ENCODE data around the gene MCM9. TPM values are rescaled to one million over a fixed set of nuclear protein-coding genes. Genes with fewer than 3 reads are reported as not detected.

MCM9 gene
- total and polyA plus RNA-seq, 2 donors (not counting 1 experiment from before 2014, with no cell fraction given) = 14.0 to 54.5 TPM

DNA sequence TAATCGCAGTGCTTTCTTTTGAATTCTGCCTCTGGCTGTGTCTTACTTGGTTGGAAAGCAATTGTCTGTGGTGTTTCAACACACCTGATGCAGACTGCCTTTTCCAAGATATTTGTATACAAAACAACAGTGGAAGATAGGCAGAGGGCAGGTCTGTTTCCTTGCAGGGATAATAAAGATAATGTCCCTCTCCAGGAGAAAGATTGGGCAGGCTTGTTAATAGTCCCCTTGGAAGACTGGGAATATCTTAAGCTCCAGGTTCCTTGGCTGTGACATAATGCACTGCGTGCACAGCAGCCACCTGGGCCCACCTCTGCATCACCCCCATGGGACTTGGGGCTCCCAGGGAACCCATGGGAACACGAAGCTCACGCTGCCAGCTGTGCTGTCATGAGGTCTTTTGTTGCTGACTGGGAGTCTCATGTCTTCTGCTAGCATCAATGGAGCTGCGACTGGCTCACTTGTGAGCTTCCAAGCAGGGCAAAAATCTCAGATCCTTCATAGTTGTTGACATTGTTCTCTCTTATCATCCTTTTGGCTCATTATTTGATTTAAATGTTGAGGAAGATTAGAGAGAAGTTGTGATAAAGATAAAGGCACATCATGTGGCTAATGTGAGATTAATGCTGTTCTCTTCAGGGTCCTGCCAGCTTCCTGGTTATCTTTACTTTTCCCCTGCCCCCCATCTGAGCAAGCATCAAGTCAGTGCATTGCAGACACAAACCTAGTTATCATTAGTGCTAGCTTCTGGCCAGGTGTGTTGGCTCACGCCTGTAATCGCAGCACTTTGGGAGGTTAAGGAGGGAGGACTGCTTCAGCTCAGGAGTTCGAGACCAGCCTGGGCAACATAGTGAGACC lies 148.1 kb downstream of the MCM9 start:
- H3K27ac Mint-ChIP-seq = no peak overlapping the region
- intact Hi-C loops (cut with micrococcal nuclease) = no loop called here
- H2AFZ ChIP-seq (ENCODE audit: insufficient read depth, low read depth, low read length, poor library complexity, severe bottlenecking) = no peak overlapping the region
- no peaks in the 10 kb centered on the region for H4K20me1 ChIP-seq (ENCODE audit: control insufficient read depth, insufficient read depth, low read length, poor library complexity, severe bottlenecking)
- WGBS (ENCODE audit: insufficient coverage) = 66% methylated on average over 2 of the region's 8 CpGs
- TF ChIP-seq CTCF (IDR thresholded peaks at IDR 0.05) = no peak
- TF ChIP-seq EZH2 (IDR thresholded peaks at IDR 0.05; ENCODE audit: borderline replicate concordance, insufficient read depth, low read depth, low read length, poor library complexity, severe bottlenecking) = no peak
- H3K27me3 Mint-ChIP-seq = no peaks in the 10 kb centered on the region
- DNase-seq (no peak), ATAC-seq (ENCODE audit: low read depth) (no peak)
- no peak overlapping the region for H3K9ac ChIP-seq (ENCODE audit: low read length)
- H3K36me3 ChIP-seq (replicated peaks in 1 of 2; ENCODE audit: control extremely low read depth in 1 of 2, control insufficient read depth in 1 of 2, extremely low read depth in 1 of 2, insufficient read depth in 2 of 2, low read length in 1 of 2) = no peaks in the 10 kb centered on the region
- no peaks in the 10 kb centered on the region for H3K27me3 ChIP-seq (replicated peaks in 1 of 4; ENCODE audit: control extremely low read depth in 1 of 4, control insufficient read depth in 3 of 4, insufficient read depth in 4 of 4, low read length in 3 of 4)
- no peak overlapping the region for H3K4me2 ChIP-seq (replicated peaks; ENCODE audit: low read depth, low read length, poor library complexity, severe bottlenecking)
- H3K4me3 Mint-ChIP-seq = no peak overlapping the region
- H3K4me1 Mint-ChIP-seq = peaks cover 15% of the 10 kb centered on the region
- peaks cover 7 to 12% of the 10 kb centered on the region in 2 donors for H3K4me1 ChIP-seq (ENCODE audit: control insufficient read depth in 2 of 2, insufficient read depth in 2 of 2, low read length in 2 of 2)
- no peaks in the 10 kb centered on the region for H3K9me3 Mint-ChIP-seq (ENCODE audit: insufficient read depth)
- H3K4me3 ChIP-seq (ENCODE audit: control extremely low read depth in 1 of 5, extremely low read depth in 1 of 5, insufficient read depth in 1 of 5, low read depth in 2 of 5, low read length in 4 of 5) = no peak overlapping the region
- CTCF ChIA-PET = interaction anchor here (0.7 to 2.1 kb wide), 6 partner anchors 8 to 225 kb away, joined by 3 to 17 read pairs (median 5); no protein-coding TSS in a partner anchor
- no peak overlapping the region for H3K27ac ChIP-seq (ENCODE audit: low read length in 2 of 2)
- POLR2A ChIA-PET = no interaction called here
- no peaks in the 10 kb centered on the region for H3K9me3 ChIP-seq (ENCODE audit: control extremely low read depth in 1 of 3, control insufficient read depth in 2 of 3, insufficient read depth in 1 of 3, low read length in 2 of 3)
- H3K79me2 ChIP-seq (ENCODE audit: control insufficient read depth, insufficient read depth, low read length) = no peaks in the 10 kb centered on the region

DNA sequence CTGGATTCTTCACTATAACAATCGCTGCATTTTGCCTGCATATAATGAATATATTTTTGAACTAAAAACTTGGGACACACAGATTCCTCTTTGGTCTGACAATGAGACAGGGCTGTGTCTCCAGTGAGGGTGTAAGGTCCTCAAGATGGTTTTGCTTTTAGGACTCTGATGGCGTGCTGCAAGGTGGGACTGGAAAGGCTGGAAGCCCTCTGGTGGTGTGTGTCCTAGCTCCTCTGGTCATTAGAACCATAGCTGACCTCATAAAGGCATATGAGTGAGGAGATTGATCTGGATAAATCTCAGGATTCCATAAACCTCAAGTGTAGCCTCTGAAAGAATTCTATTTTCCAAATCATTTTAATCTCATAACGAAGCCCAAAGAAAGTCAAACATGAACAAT lies 149.4 kb downstream of the MCM9 start:
- H3K27ac ChIP-seq (ENCODE audit: low read length in 2 of 2) = no peak overlapping the region
- H3K9me3 ChIP-seq (ENCODE audit: control extremely low read depth in 1 of 3, control insufficient read depth in 2 of 3, insufficient read depth in 1 of 3, low read length in 2 of 3) = no peaks in the 10 kb centered on the region
- Mint-ChIP-seq H3K4me3 (no peak overlapping the region), H3K9me3 (ENCODE audit: insufficient read depth) (no peaks in the 10 kb centered on the region), H3K27me3 (no peaks in the 10 kb centered on the region), H3K4me1 (peaks cover 15% of the 10 kb centered on the region), H3K27ac (no peak overlapping the region)
- no peaks in the 10 kb centered on the region for H3K36me3 ChIP-seq (replicated peaks in 1 of 2; ENCODE audit: control extremely low read depth in 1 of 2, control insufficient read depth in 1 of 2, extremely low read depth in 1 of 2, insufficient read depth in 2 of 2, low read length in 1 of 2)
- no peaks in the 10 kb centered on the region for H3K27me3 ChIP-seq (replicated peaks in 1 of 4; ENCODE audit: control extremely low read depth in 1 of 4, control insufficient read depth in 3 of 4, insufficient read depth in 4 of 4, low read length in 3 of 4)
- ChIA-PET POLR2A (no interaction called here), CTCF (interaction anchor here (1.4 kb wide), 1 partner anchor 220 kb away, joined by 5 read pairs; no protein-coding TSS in a partner anchor)
- no peak overlapping the region for H2AFZ ChIP-seq (ENCODE audit: insufficient read depth, low read depth, low read length, poor library complexity, severe bottlenecking)
- no peak overlapping the region for H3K4me2 ChIP-seq (replicated peaks; ENCODE audit: low read depth, low read length, poor library complexity, severe bottlenecking)
- ATAC-seq (ENCODE audit: low read depth) (no peak), DNase-seq (no peak)
- intact Hi-C loops (cut with micrococcal nuclease) = no loop called here
- TF ChIP-seq EZH2 (IDR thresholded peaks at IDR 0.05; ENCODE audit: borderline replicate concordance, insufficient read depth, low read depth, low read length, poor library complexity, severe bottlenecking) (no peak), CTCF (IDR thresholded peaks at IDR 0.05) (no peak)
- peaks cover 7 to 12% of the 10 kb centered on the region in 2 donors for H3K4me1 ChIP-seq (ENCODE audit: control insufficient read depth in 2 of 2, insufficient read depth in 2 of 2, low read length in 2 of 2)
- WGBS (ENCODE audit: insufficient coverage) = no CpG with 5 or more reads among the region's 3 CpGs
- no peaks in the 10 kb centered on the region for H4K20me1 ChIP-seq (ENCODE audit: control insufficient read depth, insufficient read depth, low read length, poor library complexity, severe bottlenecking)
- H3K79me2 ChIP-seq (ENCODE audit: control insufficient read depth, insufficient read depth, low read length) = no peaks in the 10 kb centered on the region
- no peak overlapping the region for H3K4me3 ChIP-seq (ENCODE audit: control extremely low read depth in 1 of 5, extremely low read depth in 1 of 5, insufficient read depth in 1 of 5, low read depth in 2 of 5, low read length in 4 of 5)
- no peak overlapping the region for H3K9ac ChIP-seq (ENCODE audit: low read length)
